CD4-positive, alpha-beta memory T cell (primary cell): ENCODE measurements around the gene FAM193A. TPM values are rescaled to one million over a fixed set of nuclear protein-coding genes. Genes with fewer than 3 reads are reported as not detected.

Experiments
- CTCF ChIA-PET: fragments of 350-600 bp; sonication (Branson Sonifier 250); formaldehyde crosslinking; loops from one replicate; lab custom pipeline; 2021; ENCODE audit warnings: inconsistent platforms; ENCODE audit not compliant: partially characterized antibody; lab: Charles Lee
- POLR2A ChIA-PET: fragments of 350-600 bp; sonication (Branson Sonifier 250); formaldehyde crosslinking; loops from one replicate; lab custom pipeline; 2021; ENCODE audit not compliant: partially characterized antibody; lab: Charles Lee
- DNase-seq, 5 donors: peaks; one replicate each; pipeline versions ENCODE4 v3.0.0 to v3.0.0-alpha.2; 2020 to 2022; ENCODE audit warnings: mixed read lengths in 1 of 5
- H3K27ac ChIP-seq: one replicate; pipeline ENCODE4 v1.7.0; 2013; ENCODE audit warnings: low read depth, low read length
- H3K27me3 ChIP-seq: 2 replicates; pipeline ENCODE4 v1.7.0; 2013; ENCODE audit warnings: mild to moderate bottlenecking, low read length, moderate library complexity; ENCODE audit not compliant: insufficient read depth
- H3K36me3 ChIP-seq: 2 replicates; pipeline ENCODE4 v1.7.0; 2013; ENCODE audit warnings: mild to moderate bottlenecking, low read length, moderate library complexity; ENCODE audit not compliant: insufficient read depth
- H3K4me1 ChIP-seq: 2 replicates; pipeline ENCODE4 v1.7.0; 2013; ENCODE audit warnings: mild to moderate bottlenecking, low read length, moderate library complexity; ENCODE audit not compliant: insufficient read depth
- H3K4me3 ChIP-seq, 2 donors: one replicate each; pipeline ENCODE4 v1.7.0; 2013; ENCODE audit warnings: low read length in 2 of 2, mild to moderate bottlenecking in 1 of 2
- H3K9me3 ChIP-seq, 2 donors: one replicate each; pipeline ENCODE4 v1.7.0; 2013; ENCODE audit warnings: low read length in 2 of 2, control low read depth in 1 of 2; ENCODE audit not compliant: control insufficient read depth in 1 of 2
- H3K27ac Mint-ChIP-seq, 7 donors: one replicate each; pipeline ENCODE4 v1.8.0; 2020 to 2021; ENCODE audit warnings: mixed read lengths in 7 of 7, mild to moderate bottlenecking in 6 of 7, inconsistent platforms in 3 of 7, moderate library complexity in 3 of 7
- H3K27me3 Mint-ChIP-seq, 2 donors: one replicate each; pipeline ENCODE4 v1.8.0; 2020 to 2021; ENCODE audit warnings: mixed read lengths in 2 of 2
- H3K36me3 Mint-ChIP-seq, 2 donors: one replicate each; pipeline ENCODE4 v1.8.0; 2020 to 2021; ENCODE audit warnings: mixed read lengths in 2 of 2, inconsistent platforms in 1 of 2, mild to moderate bottlenecking in 1 of 2
- H3K4me1 Mint-ChIP-seq, 4 donors: one replicate each; pipeline ENCODE4 v1.8.0; 2020 to 2021; ENCODE audit warnings: mixed read lengths in 4 of 4, mild to moderate bottlenecking in 1 of 4
- H3K4me3 Mint-ChIP-seq, 8 donors: one replicate each; pipeline ENCODE4 v1.8.0; 2020 to 2021; ENCODE audit warnings: mixed read lengths in 8 of 8, mild to moderate bottlenecking in 7 of 8, moderate library complexity in 6 of 8, inconsistent platforms in 3 of 8
- H3K9me3 Mint-ChIP-seq, 8 donors: one replicate each; pipeline ENCODE4 v1.8.0; 2020 to 2021; ENCODE audit warnings: mixed read lengths in 8 of 8, mild to moderate bottlenecking in 5 of 8, inconsistent platforms in 3 of 8, moderate library complexity in 1 of 8
- intact Hi-C: fragments of 100-400 bp; cut with micrococcal nuclease; formaldehyde crosslinking; loops from one replicate; pipeline ENCODE4 v1.15.1; 2023
- polyA plus RNA-seq, 2 donors: library from polyadenylated mRNA; unstranded; fragments of 300-500 nt; fragmentation: Illumina TruSeq; gene quantifications; one replicate each; pipeline ENCODE4 v1.2.3, GENCODE V29; 2021
- total RNA-seq, 2 experiments: library from RNA; stranded (reverse); gene quantifications; one replicate each; pipeline ENCODE4 v1.2.3, GENCODE V29; 2021

Gene FAM193A
- total and polyA plus RNA-seq, 4 experiments from 2014 or later = 0.16 to 47.8 (median 26.1) TPM

DNA sequence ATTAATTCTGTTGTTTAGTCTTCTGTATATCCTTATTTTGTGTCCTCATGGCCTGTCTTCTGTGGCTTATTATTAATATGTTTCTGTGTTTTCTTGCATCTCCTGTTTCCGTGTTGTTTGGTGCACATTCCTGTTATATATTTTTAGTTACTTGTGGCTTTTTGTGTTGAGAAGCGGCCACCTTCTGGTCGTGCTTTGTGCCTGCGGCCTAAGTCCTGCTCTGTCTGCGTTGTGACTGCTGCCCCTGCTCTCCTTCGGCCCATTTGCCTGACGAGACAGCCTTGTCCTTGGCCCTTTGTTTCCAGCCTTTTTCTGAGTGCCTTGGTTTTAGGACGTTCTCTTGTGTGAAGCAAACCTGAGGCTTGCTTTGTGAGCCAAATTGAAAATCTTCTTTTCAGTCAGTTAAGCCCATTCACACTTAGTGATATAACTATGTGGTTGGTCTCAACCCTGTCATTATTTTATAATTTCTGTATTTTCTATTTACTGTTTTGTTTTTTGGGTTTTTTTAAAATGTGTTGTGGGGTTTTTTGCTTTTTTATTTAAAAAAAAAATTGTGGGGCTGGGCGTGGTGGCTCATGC is 175.9 kb downstream of the FAM193A start:
- Histone ChIP-seq H3K36me3 (no peaks in the 10 kb centered on the region), H3K4me1 (peaks cover 18% of the 10 kb centered on the region), H3K9me3 (no peaks in the 10 kb centered on the region), H3K27me3 (no peaks in the 10 kb centered on the region), H3K4me3 (no peak overlapping the region), H3K27ac (no peak overlapping the region)
- Mint-ChIP-seq H3K4me3 (no peak overlapping the region), H3K9me3 (no peaks in the 10 kb centered on the region), H3K27ac (peak overlapping the region in 4 of 7 donors; percentile 30 to 77 (median 53)), H3K36me3 (peaks cover 6 to 29% of the 10 kb centered on the region in 2 donors), H3K27me3 (no peaks in the 10 kb centered on the region), H3K4me1 (peaks cover 16 to 25% (median 21%) of the 10 kb centered on the region in 4 donors)
- intact Hi-C loops = loop anchor here (5.0 kb wide), 1 partner anchor 35 kb away; no protein-coding TSS in a partner anchor
- DNase-seq = no peak
- ChIA-PET POLR2A (no interaction called here), CTCF (no interaction called here)

DNA sequence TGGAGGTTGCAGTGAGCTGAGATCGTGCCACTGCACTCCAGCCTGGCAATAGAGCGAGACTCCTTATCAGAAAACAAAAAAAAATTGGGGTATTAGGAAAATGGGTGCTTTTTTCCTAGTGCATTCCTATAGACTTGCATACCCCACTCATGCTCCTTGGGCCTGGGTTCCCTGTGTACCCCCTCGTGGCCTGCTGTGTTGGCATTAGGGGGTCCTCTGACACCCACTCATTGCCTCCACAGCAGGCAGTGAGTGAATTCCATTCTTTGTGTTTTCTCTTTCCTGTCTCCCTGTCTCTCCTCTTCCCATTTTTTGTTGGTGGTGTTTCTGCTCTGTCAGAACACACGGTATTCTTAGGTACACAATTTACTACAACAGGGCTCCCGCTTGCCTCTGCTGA is 176.9 kb downstream of the FAM193A start:
- no peaks in the 10 kb centered on the region for H3K9me3 ChIP-seq
- no peak overlapping the region for H3K4me3 ChIP-seq
- POLR2A ChIA-PET = no interaction called here
- peaks cover 18% of the 10 kb centered on the region for H3K4me1 ChIP-seq
- intact Hi-C loops = loop anchor here (5.0 kb wide), 1 partner anchor 34 kb away; no protein-coding TSS in a partner anchor
- DNase-seq = no peak
- peaks cover 2% of the 10 kb centered on the region for H3K36me3 ChIP-seq
- H3K27ac Mint-ChIP-seq = peak overlapping the region; percentile 68 to 94 (median 88)
- no peaks in the 10 kb centered on the region for H3K27me3 ChIP-seq
- H3K27me3 Mint-ChIP-seq = no peaks in the 10 kb centered on the region
- H3K36me3 Mint-ChIP-seq = peaks cover 11 to 32% of the 10 kb centered on the region in 2 donors
- H3K4me3 Mint-ChIP-seq = peak overlapping the region in 3 of 8 donors; percentile 15 to 57 (median 44)
- CTCF ChIA-PET = interaction anchor here (0.7 to 1.0 kb wide), 2 partner anchors 9 to 10 kb away, joined by 3 to 4 read pairs; no protein-coding TSS in a partner anchor
- no peaks in the 10 kb centered on the region for H3K9me3 Mint-ChIP-seq
- no peak overlapping the region for H3K27ac ChIP-seq
- H3K4me1 Mint-ChIP-seq = peaks cover 16 to 25% (median 21%) of the 10 kb centered on the region in 4 donors

DNA sequence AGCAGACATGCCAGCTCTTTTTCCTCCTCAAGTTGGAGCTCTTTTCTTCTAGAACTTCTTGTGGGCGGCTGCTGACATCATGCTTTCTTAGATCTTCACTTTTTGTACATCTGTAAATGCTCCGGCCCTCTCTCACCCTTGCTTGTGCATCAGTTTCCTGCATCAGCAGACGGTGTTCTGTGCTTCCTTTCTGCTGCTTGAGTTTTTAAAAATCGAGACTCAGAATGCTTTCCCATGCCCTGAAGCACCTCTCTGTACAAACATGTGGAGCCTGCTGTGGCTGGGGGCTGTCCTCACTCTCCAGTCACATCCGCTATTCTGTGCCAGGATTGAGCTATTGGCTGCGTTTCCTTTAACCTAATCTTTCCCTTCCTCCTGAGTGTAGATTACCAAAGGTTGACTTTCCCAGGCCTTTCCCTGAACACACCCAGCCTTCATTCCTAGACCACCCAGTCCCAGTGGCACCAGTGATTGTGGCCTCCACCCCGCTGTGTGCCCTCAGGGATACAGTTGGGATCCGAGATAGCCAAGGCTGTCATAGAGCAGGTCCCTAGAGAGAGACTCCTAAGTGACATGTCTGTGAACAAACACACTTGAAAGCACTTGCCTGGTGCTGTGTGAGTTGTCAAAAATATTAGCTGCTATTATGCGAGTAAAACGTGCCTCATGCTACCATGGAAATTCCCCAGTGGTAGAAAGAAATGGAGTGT is 177.8 kb downstream of the FAM193A start:
- intact Hi-C loops = loop anchor here (5.0 kb wide), 1 partner anchor 33 kb away; no protein-coding TSS in a partner anchor
- peak overlapping the region; percentile 12 for H3K27ac ChIP-seq

DNA sequence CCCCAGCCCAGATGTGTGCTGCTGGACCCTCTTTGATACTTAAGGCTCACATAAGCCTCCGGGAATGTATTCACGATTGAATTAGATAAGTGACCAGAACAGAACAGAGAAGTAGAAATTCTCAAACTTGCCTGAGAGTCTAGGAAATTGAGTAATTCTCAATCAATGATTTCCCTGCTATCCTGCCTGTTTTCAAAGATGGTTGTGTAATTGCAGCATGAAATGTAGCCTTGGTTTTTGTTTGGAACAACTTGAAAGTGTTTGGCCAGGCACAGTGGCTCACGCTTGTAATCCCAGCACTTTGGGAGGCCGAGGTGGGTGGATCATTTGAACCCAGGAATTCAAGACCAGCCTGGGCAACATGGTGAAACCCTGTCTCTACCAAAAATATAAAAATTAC is 178.5 kb downstream of the FAM193A start:
- Mint-ChIP-seq H3K4me1 (peaks cover 16 to 25% (median 21%) of the 10 kb centered on the region in 4 donors), H3K27ac (peak overlapping the region in 3 of 7 donors; percentile 17 to 68 (median 61)), H3K36me3 (peaks cover 11 to 38% of the 10 kb centered on the region in 2 donors), H3K9me3 (no peaks in the 10 kb centered on the region), H3K27me3 (no peaks in the 10 kb centered on the region), H3K4me3 (no peak overlapping the region)
- intact Hi-C loops = loop anchor here (5.0 kb wide), 1 partner anchor 32 kb away; no protein-coding TSS in a partner anchor
- H3K4me3 ChIP-seq = no peak overlapping the region
- ChIA-PET CTCF (no interaction called here), POLR2A (no interaction called here)
- H3K4me1 ChIP-seq = peaks cover 18% of the 10 kb centered on the region
- DNase-seq = no peak
- no peak overlapping the region for H3K27ac ChIP-seq
- H3K27me3 ChIP-seq = no peaks in the 10 kb centered on the region
- H3K9me3 ChIP-seq = no peaks in the 10 kb centered on the region
- peaks cover 13% of the 10 kb centered on the region for H3K36me3 ChIP-seq

More for the DNA sequence above, 177.8 kb downstream of the FAM193A start:
- Histone ChIP-seq H3K4me1 (peaks cover 18% of the 10 kb centered on the region), H3K36me3 (peaks cover 9% of the 10 kb centered on the region), H3K9me3 (no peaks in the 10 kb centered on the region), H3K27me3 (no peaks in the 10 kb centered on the region), H3K4me3 (no peak overlapping the region)
- Mint-ChIP-seq H3K4me1 (peaks cover 16 to 25% (median 21%) of the 10 kb centered on the region in 4 donors), H3K4me3 (peak overlapping the region in 5 of 8 donors; percentile 15 to 57 (median 44)), H3K27me3 (no peaks in the 10 kb centered on the region), H3K27ac (peak overlapping the region; percentile 68 to 94 (median 88)), H3K36me3 (peaks cover 11 to 37% of the 10 kb centered on the region in 2 donors), H3K9me3 (no peaks in the 10 kb centered on the region)
- CTCF ChIA-PET = interaction anchor here (1.0 kb wide), 1 partner anchor 10 kb away, joined by 4 read pairs; no protein-coding TSS in a partner anchor
- DNase-seq = peak; percentile 45 to 67 (median 53)
- POLR2A ChIA-PET = no interaction called here

DNA sequence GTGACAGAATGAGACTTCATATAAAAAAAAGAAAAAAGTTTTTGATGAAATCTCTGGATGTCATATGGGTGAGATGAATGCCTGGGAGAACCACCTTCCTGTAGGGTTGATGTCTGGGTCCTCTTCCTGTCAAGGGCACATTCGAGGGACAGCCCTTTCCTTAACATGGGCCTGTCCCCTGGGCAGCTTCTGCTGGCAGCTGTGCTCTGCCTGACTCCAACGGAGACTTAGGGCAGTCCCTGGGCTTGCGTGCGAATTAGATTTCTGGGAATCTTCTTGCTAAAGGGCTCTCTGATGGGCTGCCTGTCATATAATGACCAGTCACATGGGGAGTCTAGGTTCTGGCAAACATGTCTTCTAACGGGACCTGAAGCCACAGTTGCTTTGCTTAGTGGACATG is 179.0 kb downstream of the FAM193A start:
- Mint-ChIP-seq H3K27ac (peak overlapping the region in 5 of 7 donors; percentile 36 to 77 (median 41)), H3K4me3 (no peak overlapping the region), H3K9me3 (no peaks in the 10 kb centered on the region), H3K27me3 (no peaks in the 10 kb centered on the region), H3K36me3 (peaks cover 12 to 42% of the 10 kb centered on the region in 2 donors), H3K4me1 (peaks cover 16 to 25% (median 21%) of the 10 kb centered on the region in 4 donors)
- Histone ChIP-seq H3K27me3 (no peaks in the 10 kb centered on the region), H3K4me3 (no peak overlapping the region), H3K27ac (no peak overlapping the region), H3K36me3 (peaks cover 18% of the 10 kb centered on the region), H3K9me3 (no peaks in the 10 kb centered on the region), H3K4me1 (peaks cover 18% of the 10 kb centered on the region)
- no peak for DNase-seq
- intact Hi-C loops = no loop called here
- CTCF ChIA-PET = no interaction called here
- POLR2A ChIA-PET = no interaction called here

DNA sequence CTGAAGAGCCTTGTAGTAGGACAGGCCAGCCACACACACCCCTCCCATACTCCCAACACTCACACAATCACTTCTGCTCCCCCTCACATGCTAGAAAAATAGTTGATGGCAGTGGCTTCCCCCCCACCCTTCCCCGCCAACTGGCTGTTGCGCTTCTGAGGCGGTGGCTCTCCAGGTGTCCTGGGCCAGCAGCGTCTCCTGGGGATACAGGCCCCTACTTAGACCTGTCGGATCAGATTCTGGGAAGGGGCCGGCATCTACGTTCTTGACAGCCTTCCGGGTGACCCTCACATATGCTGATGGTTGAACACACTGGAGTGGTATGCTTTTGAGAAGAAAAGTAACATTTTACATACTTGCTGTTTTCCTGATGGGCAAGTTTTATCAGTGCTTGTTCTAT is 179.8 kb downstream of the FAM193A start:
- Mint-ChIP-seq H3K27ac (peak overlapping the region in 2 of 7 donors; percentile 30 to 35), H3K9me3 (no peaks in the 10 kb centered on the region), H3K36me3 (peaks cover 16 to 47% of the 10 kb centered on the region in 2 donors), H3K4me1 (peaks cover 16 to 25% (median 21%) of the 10 kb centered on the region in 4 donors), H3K27me3 (no peaks in the 10 kb centered on the region), H3K4me3 (no peak overlapping the region)
- peaks cover 22% of the 10 kb centered on the region for H3K36me3 ChIP-seq
- no peak overlapping the region for H3K4me3 ChIP-seq
- ChIA-PET CTCF (no interaction called here), POLR2A (interaction anchor here (0.7 kb wide), 1 partner anchor 260 kb away, joined by 3 read pairs; no protein-coding TSS in a partner anchor)
- H3K27ac ChIP-seq = no peak overlapping the region
- H3K27me3 ChIP-seq = no peaks in the 10 kb centered on the region
- DNase-seq = no peak
- intact Hi-C loops = no loop called here
- H3K4me1 ChIP-seq = peaks cover 18% of the 10 kb centered on the region
- H3K9me3 ChIP-seq = no peaks in the 10 kb centered on the region

DNA sequence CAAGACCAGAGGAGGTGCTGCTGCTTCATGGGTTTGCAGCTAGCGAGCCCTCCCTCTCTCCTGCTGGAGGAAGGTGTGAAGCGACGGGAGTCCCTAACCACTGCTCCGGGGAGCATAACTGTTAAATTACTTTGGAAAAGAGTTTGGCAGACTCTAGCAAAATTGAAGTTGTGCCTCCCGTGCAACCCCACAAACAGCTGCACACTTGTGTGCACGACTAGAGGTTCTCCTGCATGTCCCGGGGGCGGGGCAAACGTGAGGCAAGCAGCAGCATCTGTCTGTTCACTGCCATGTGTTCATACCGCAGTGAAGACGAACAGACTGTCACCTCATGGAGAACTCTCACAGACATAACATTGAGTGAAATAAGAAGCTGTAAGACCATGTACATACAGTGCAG is 185.1 kb downstream of the FAM193A start:
- peaks cover 5 to 22% (median 13%) of the 10 kb centered on the region in 4 donors for H3K4me1 Mint-ChIP-seq
- ChIA-PET POLR2A (interaction anchor here (1.1 kb wide), 1 partner anchor 24 kb away, joined by 3 read pairs; no protein-coding TSS in a partner anchor), CTCF (interaction anchor here (1.2 to 1.5 kb wide), 2 partner anchors 8 to 233 kb away, joined by 3 read pairs; no protein-coding TSS in a partner anchor)
- H3K27ac Mint-ChIP-seq = peak overlapping the region in 1 of 7 donors; percentile 42
- H3K36me3 Mint-ChIP-seq = peaks cover 19 to 34% of the 10 kb centered on the region in 2 donors
- Histone ChIP-seq H3K4me3 (no peak overlapping the region), H3K36me3 (peaks cover 32% of the 10 kb centered on the region), H3K27ac (no peak overlapping the region), H3K27me3 (no peaks in the 10 kb centered on the region), H3K9me3 (no peaks in the 10 kb centered on the region), H3K4me1 (peaks cover 13% of the 10 kb centered on the region)
- DNase-seq = no peak
- H3K27me3 Mint-ChIP-seq = no peaks in the 10 kb centered on the region
- intact Hi-C loops = no loop called here
- H3K9me3 Mint-ChIP-seq = no peaks in the 10 kb centered on the region
- H3K4me3 Mint-ChIP-seq = no peak overlapping the region
